Neural cell (in vitro differentiated cells): Measurements from ENCODE around the gene TNFRSF14.

ENCODE experiments used
- EP300 ChIP-seq: fragments of 450-650 bp; conservative IDR thresholded peaks from 2 replicates; pipeline ENCODE4 v1.6.1; 2014; ENCODE audit warnings: antibody characterized with exemption, mild to moderate bottlenecking, moderate library complexity; ENCODE audit not compliant: poor library complexity, severe bottlenecking
- EZH2 ChIP-seq: fragments of 200-600, 300-800 bp; shearing (Covaris generic), sonication (generic); IDR thresholded peaks from 2 replicates; pipeline ENCODE4 v1.6.1; 2014; ENCODE audit warnings: antibody characterized with exemption, low read length, borderline replicate concordance, mild to moderate bottlenecking; ENCODE audit not compliant: insufficient read depth, poor library complexity, severe bottlenecking
- MXI1 ChIP-seq: fragments of 450-650 bp; conservative IDR thresholded peaks from 2 replicates; pipeline ENCODE4 v1.6.1; 2014; ENCODE audit warnings: antibody characterized with exemption, mild to moderate bottlenecking; ENCODE audit not compliant: poor library complexity, severe bottlenecking
- POLR2AphosphoS5 ChIP-seq: IDR thresholded peaks from 2 replicates; pipeline ENCODE4 v1.6.1; 2012
- RAD21 ChIP-seq: fragments of 450-650 bp; conservative IDR thresholded peaks from 2 replicates; pipeline ENCODE4 v1.6.1; 2014; ENCODE audit warnings: antibody characterized with exemption, mild to moderate bottlenecking, moderate library complexity
- REST ChIP-seq: IDR thresholded peaks from 2 replicates; pipeline ENCODE4 v1.6.1; 2012; ENCODE audit warnings: borderline replicate concordance
- TAF1 ChIP-seq: IDR thresholded peaks from 2 replicates; pipeline ENCODE4 v1.6.1; 2012; ENCODE audit warnings: low read depth
- TF ChIP-seq, protein P1 (sequence below): fragments of 450-650 bp; IDR thresholded peaks from 2 replicates; pipeline ENCODE4 v1.5.1; 2014; ENCODE audit warnings: antibody characterized with exemption, mild to moderate bottlenecking, moderate library complexity; ENCODE audit not compliant: poor library complexity, severe bottlenecking

DNA sequence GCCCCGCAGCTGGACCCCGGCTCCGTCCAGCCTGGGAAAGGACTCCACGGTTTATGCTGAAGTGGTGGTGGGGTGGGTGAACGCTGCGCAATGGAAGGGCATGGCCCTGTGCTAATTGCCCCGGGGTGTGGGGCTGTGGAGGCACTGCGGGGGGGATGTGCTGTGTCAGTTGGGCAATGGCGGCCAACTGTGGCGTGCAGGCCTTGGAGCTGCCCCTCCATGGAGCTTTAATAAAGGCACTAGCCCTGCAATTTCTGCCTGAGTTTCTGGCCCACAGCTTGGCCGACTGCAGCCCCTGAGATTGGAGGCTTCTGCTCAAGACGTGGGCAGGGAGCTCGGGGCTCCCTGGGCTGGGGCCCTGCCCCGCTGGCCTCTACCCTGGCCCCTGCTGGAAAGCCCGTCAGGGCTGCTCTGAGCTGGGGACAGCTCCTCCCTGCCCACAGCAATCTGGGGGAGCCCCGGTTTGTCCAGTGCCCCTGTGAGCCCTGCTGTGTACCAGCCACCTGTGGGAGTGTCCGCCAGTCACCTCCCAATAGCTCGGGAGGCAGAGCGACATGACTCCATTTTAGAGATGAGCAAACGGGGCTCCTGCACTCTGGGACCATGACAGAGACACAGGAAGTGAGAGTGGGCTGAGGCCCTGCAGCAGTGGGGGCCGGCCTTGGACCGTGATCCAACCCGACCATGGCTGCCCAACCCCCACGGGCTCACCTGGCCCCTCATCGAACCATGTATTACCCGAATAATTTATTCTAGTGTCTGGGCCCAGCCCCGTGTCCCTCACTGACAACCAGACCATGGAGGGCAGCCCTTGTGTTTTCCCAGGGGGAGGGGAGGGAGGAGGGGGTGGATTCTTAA is 8.7 kb upstream of the TNFRSF14 start:
- no peak for TF ChIP-seq REST
- no peak for TF ChIP-seq POLR2AphosphoS5
- TF ChIP-seq, protein P1, sequence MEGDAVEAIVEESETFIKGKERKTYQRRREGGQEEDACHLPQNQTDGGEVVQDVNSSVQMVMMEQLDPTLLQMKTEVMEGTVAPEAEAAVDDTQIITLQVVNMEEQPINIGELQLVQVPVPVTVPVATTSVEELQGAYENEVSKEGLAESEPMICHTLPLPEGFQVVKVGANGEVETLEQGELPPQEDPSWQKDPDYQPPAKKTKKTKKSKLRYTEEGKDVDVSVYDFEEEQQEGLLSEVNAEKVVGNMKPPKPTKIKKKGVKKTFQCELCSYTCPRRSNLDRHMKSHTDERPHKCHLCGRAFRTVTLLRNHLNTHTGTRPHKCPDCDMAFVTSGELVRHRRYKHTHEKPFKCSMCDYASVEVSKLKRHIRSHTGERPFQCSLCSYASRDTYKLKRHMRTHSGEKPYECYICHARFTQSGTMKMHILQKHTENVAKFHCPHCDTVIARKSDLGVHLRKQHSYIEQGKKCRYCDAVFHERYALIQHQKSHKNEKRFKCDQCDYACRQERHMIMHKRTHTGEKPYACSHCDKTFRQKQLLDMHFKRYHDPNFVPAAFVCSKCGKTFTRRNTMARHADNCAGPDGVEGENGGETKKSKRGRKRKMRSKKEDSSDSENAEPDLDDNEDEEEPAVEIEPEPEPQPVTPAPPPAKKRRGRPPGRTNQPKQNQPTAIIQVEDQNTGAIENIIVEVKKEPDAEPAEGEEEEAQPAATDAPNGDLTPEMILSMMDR, result no peak
- TF ChIP-seq EZH2, result no peak
- no peak for TF ChIP-seq TAF1
- no peak for TF ChIP-seq MXI1
- no peak for TF ChIP-seq EP300
- TF ChIP-seq RAD21, result no peak
